ENCODE results near the gene VTA1.

Gene VTA1

GRCh38 chr6:142251930-142252445 is 104.9 kb downstream of the VTA1 start:
- TF ChIP-seq, protein P1, sequence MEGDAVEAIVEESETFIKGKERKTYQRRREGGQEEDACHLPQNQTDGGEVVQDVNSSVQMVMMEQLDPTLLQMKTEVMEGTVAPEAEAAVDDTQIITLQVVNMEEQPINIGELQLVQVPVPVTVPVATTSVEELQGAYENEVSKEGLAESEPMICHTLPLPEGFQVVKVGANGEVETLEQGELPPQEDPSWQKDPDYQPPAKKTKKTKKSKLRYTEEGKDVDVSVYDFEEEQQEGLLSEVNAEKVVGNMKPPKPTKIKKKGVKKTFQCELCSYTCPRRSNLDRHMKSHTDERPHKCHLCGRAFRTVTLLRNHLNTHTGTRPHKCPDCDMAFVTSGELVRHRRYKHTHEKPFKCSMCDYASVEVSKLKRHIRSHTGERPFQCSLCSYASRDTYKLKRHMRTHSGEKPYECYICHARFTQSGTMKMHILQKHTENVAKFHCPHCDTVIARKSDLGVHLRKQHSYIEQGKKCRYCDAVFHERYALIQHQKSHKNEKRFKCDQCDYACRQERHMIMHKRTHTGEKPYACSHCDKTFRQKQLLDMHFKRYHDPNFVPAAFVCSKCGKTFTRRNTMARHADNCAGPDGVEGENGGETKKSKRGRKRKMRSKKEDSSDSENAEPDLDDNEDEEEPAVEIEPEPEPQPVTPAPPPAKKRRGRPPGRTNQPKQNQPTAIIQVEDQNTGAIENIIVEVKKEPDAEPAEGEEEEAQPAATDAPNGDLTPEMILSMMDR (IDR thresholded peaks at IDR 0.05; ENCODE audit: extremely low read depth, missing control alignments) = no peak

GRCh38 chr6:142254513-142254912 is 107.5 kb downstream of the VTA1 start:
- TF ChIP-seq, protein P1 (IDR thresholded peaks at IDR 0.05; ENCODE audit: extremely low read depth, missing control alignments) = no peak
- DNase-seq (ENCODE audit: low spot score) = no peak

More at GRCh38 chr6:142251930-142252445, 104.9 kb downstream of the VTA1 start:
- no peak for DNase-seq (ENCODE audit: low spot score)

- DNase-seq (ENCODE audit: low spot score) = no peak
- TF ChIP-seq, protein P1 (IDR thresholded peaks at IDR 0.05; ENCODE audit: extremely low read depth, missing control alignments) = no peak
Observed at GRCh38 chr6:142255785-142256184, 108.7 kb downstream of the VTA1 start.

DNA sequence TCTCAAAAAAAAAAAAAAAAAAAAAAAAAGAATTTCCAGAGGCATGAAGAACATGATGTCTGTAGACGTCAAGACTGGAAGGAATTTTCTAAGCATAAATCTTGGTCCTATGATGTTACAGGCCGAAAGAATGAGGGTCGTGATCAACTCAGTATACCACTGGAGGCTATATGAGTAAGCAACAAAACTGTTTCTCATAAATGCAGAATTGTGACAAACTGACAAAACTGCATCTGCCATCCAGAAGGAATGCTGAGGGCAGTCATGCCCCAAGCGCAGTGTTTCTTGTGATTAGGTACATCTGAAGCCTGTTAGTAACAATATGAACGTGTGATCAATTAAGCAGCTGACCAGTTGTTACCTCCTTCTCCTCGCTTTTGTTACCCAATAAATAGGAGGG is 111.2 kb downstream of the VTA1 start:
- TF ChIP-seq, protein P1 (IDR thresholded peaks at IDR 0.05; ENCODE audit: extremely low read depth, missing control alignments) = no peak
- no peak for DNase-seq (ENCODE audit: low spot score)

DNA sequence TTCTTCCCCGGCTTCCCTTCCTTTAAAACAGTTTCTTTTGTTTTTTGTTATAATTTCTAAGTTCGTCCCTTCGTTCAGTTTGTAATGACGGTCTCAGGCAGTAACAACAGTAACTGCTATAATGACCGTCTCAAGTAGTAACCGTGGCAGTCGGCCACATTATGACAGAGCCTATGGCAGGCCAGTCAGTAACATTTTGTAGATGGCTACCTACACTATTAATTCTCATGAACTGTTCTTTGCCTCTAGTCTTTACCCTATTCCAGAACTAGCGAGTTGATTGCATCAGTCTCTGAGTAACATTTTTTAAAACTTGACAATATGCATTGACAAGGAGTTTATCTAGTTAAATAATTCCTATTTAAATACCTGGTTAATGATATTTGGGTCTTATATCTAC is 111.7 kb downstream of the VTA1 start:
- no peak for DNase-seq (ENCODE audit: low spot score)
- TF ChIP-seq, protein P1 (IDR thresholded peaks at IDR 0.05; ENCODE audit: extremely low read depth, missing control alignments) = no peak

GRCh38 chr6:142260748-142261147 is 113.7 kb downstream of the VTA1 start:
- no peak for DNase-seq (ENCODE audit: low spot score)
- TF ChIP-seq, protein P1 (IDR thresholded peaks at IDR 0.05; ENCODE audit: extremely low read depth, missing control alignments) = no peak

DNA sequence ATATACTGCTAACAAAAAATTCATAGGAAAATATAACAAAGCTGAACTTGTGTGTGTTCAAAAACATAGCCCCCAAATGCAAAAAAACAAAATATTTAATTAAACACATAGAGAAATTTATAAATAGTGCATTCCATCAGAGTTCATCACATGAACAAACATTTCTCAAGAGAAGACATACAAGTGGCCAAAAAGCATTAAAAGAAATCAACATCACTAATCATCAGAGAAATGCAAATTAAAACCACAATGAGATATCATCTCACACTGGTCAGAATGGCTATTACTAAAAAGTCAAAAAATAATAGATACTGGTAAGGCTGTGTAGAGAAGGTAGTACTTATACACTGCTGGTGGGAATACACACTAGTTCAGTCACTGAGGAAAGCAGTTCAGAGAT is 115.2 kb downstream of the VTA1 start:
- TF ChIP-seq, protein P1 (IDR thresholded peaks at IDR 0.05; ENCODE audit: extremely low read depth, missing control alignments) = no peak
- no peak for DNase-seq (ENCODE audit: low spot score)

All from GM20000 (cell line).